Uterus (tissue), 2 donors: ENCODE results near the gene PCGF2.

Experiments
- POLR2A ChIP-seq, 2 donors: fragments of 450-650 bp; IDR thresholded peaks; one replicate each; pipeline ENCODE4 v1.6.1; 2016; ENCODE audit warnings: antibody characterized with exemption in 2 of 2, mild to moderate bottlenecking in 1 of 2, moderate library complexity in 1 of 2
- TF ChIP-seq, protein P1 (sequence below), 4 experiments: fragments of 200-600 bp in 2 of 4; fragments of 450-650 bp in 2 of 4; sonication (generic) in 2 of 4; IDR thresholded peaks; one replicate each; pipeline ENCODE4 v1.5.1; 2016 to 2019; ENCODE audit warnings: antibody characterized with exemption in 4 of 4, mild to moderate bottlenecking in 2 of 4, moderate library complexity in 1 of 4

DNA sequence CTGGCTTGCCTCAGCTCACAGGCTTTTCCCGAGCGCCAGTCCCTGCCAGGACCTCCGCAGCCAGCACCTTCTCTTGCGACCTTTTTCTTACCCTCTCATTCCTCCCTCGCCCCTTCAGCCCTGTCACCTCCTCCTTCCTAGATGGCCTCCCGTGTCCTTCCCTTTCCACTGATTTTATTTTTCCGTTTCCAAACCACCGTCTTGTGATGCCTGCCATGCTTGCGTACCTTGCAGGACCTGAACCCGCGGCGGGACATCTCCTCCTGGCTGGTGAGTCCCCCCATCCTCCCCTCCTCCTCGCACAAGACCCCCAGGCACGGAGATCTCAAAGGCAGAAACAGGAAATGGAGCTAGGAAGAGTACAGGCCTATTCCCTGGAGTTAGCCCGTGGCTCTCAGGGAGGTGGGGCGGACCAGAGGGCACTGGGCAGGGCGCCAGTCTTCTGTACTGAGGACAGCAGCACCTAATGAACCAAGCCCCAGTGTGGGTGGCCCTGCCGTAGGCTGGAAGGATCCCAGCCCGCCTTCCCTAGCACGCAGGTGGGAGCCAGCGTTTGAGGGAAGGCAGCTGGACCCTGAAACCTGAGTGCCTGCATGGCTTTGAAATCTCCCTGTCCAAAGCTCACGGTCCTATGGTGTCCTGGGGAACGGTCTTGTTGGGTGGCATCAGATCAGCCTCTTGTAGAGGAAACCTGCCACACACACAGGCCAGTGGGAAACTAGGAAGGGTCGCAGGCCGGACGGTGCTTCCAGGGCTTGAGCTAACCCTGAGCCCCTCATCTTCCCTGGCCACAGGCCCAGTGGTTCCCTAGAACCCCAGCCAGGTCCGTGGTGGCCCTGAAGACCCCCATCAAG lies 17.4 kb downstream of the PCGF2 start:
- TF ChIP-seq, protein P1, sequence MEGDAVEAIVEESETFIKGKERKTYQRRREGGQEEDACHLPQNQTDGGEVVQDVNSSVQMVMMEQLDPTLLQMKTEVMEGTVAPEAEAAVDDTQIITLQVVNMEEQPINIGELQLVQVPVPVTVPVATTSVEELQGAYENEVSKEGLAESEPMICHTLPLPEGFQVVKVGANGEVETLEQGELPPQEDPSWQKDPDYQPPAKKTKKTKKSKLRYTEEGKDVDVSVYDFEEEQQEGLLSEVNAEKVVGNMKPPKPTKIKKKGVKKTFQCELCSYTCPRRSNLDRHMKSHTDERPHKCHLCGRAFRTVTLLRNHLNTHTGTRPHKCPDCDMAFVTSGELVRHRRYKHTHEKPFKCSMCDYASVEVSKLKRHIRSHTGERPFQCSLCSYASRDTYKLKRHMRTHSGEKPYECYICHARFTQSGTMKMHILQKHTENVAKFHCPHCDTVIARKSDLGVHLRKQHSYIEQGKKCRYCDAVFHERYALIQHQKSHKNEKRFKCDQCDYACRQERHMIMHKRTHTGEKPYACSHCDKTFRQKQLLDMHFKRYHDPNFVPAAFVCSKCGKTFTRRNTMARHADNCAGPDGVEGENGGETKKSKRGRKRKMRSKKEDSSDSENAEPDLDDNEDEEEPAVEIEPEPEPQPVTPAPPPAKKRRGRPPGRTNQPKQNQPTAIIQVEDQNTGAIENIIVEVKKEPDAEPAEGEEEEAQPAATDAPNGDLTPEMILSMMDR (IDR thresholded peaks at IDR 0.05), result no peak
- no peak for TF ChIP-seq POLR2A (IDR thresholded peaks at IDR 0.05)
